ENCODE measurements around the gene ZEB2.

ZEB2 gene

DNA sequence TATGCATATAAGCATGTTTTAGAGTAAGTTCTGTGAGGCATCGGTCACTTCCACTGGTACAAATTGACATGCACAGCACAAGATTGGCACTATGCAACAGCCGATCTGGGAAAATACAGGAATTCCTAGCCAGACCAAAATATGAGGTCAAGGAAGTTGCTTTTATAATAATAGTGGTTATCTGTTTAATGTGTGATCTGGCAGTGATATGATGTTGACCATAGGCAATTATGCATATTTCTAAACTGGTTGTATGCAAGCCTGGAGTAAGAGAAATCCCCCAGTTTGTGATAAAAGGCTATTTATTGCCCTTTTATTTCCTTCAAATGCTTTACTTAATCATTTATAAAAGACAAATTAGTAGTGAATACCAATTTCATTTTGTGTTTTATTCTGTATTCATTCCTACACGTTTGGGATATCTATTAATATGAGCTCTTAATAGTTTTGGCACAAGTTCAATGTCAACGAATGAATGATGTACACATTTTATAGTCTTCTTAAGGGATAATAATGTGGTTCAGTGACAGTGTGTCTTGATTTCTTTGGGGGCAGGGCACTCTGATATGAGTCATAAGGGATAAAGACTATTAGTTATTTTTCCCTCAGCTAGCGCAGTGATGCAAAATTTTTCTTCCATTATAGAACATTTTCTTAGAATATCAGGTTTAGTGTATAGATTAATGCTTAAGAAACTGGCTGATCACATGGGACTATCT lies 34.7 kb upstream of the ZEB2 start:
- peaks cover 3% of the 10 kb centered on the region for H3K4me1 ChIP-seq (ENCODE audit: insufficient read depth, low read length, severe bottlenecking)
- no peak overlapping the region for H3K4me2 ChIP-seq (ENCODE audit: low read length)
- H3K36me3 ChIP-seq (ENCODE audit: insufficient read depth, low read length): no peaks in the 10 kb centered on the region
- no peaks in the 10 kb centered on the region for H3F3A ChIP-seq (ENCODE audit: insufficient read depth, low read length)
- H3K9me3 ChIP-seq (ENCODE audit: low read length): no peaks in the 10 kb centered on the region
- H4K20me1 ChIP-seq (ENCODE audit: insufficient read depth, low read length): no peaks in the 10 kb centered on the region
- TF ChIP-seq EZH2 (IDR thresholded peaks at IDR 0.05; ENCODE audit: borderline replicate concordance, low read length): no peak
- TF ChIP-seq, protein P1, sequence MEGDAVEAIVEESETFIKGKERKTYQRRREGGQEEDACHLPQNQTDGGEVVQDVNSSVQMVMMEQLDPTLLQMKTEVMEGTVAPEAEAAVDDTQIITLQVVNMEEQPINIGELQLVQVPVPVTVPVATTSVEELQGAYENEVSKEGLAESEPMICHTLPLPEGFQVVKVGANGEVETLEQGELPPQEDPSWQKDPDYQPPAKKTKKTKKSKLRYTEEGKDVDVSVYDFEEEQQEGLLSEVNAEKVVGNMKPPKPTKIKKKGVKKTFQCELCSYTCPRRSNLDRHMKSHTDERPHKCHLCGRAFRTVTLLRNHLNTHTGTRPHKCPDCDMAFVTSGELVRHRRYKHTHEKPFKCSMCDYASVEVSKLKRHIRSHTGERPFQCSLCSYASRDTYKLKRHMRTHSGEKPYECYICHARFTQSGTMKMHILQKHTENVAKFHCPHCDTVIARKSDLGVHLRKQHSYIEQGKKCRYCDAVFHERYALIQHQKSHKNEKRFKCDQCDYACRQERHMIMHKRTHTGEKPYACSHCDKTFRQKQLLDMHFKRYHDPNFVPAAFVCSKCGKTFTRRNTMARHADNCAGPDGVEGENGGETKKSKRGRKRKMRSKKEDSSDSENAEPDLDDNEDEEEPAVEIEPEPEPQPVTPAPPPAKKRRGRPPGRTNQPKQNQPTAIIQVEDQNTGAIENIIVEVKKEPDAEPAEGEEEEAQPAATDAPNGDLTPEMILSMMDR (IDR thresholded peaks at IDR 0.05; ENCODE audit: low read length): no peak
- H3K27ac ChIP-seq (ENCODE audit: low read depth, low read length, poor library complexity, severe bottlenecking): no peak overlapping the region
- H2AFZ ChIP-seq (ENCODE audit: low read length): no peak overlapping the region
- no peaks in the 10 kb centered on the region for H3K27me3 ChIP-seq (ENCODE audit: insufficient read depth, low read length)
- H3K4me3 ChIP-seq (ENCODE audit: low read depth, low read length, poor library complexity, severe bottlenecking): no peak overlapping the region
- no peak overlapping the region for H3K9ac ChIP-seq (ENCODE audit: low read length)
- H3K79me2 ChIP-seq (ENCODE audit: insufficient read depth, low read length): no peaks in the 10 kb centered on the region
- H3K9me2 ChIP-seq (ENCODE audit: low read depth, low read length): no peaks in the 10 kb centered on the region

DNA sequence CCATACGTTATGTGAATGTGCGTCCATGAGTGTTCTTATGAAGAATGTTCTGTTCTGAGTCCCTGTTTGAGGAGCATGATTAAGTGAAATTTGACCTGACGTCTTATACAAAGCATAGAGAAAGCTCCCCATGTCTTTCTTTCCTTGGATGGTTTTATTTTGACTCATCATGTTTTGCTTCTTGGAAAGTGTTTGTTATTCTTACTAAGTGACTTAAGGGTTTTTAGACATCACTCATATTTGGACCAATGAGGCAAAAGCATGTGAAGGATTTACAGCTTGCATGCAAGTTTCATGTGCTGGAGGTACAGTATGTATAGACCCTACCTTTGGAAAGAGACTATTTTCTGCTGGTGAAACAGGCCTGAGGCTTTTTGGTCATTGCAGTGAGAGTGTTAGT lies 33.5 kb upstream of the ZEB2 start:
- TF ChIP-seq, protein P1 (IDR thresholded peaks at IDR 0.05; ENCODE audit: low read length): no peak
- TF ChIP-seq EZH2 (IDR thresholded peaks at IDR 0.05; ENCODE audit: borderline replicate concordance, low read length): no peak
- H3K9ac ChIP-seq (ENCODE audit: low read length): no peak overlapping the region
- no peaks in the 10 kb centered on the region for H3K36me3 ChIP-seq (ENCODE audit: insufficient read depth, low read length)
- H4K20me1 ChIP-seq (ENCODE audit: insufficient read depth, low read length): no peaks in the 10 kb centered on the region
- H3K4me3 ChIP-seq (ENCODE audit: low read depth, low read length, poor library complexity, severe bottlenecking): no peak overlapping the region
- no peaks in the 10 kb centered on the region for H3K9me2 ChIP-seq (ENCODE audit: low read depth, low read length)
- peaks cover 12% of the 10 kb centered on the region for H3K4me1 ChIP-seq (ENCODE audit: insufficient read depth, low read length, severe bottlenecking)
- H3K9me3 ChIP-seq (ENCODE audit: low read length): no peaks in the 10 kb centered on the region
- H3K27me3 ChIP-seq (ENCODE audit: insufficient read depth, low read length): no peaks in the 10 kb centered on the region
- H3K79me2 ChIP-seq (ENCODE audit: insufficient read depth, low read length): no peaks in the 10 kb centered on the region
- H3F3A ChIP-seq (ENCODE audit: insufficient read depth, low read length): no peaks in the 10 kb centered on the region
- no peak overlapping the region for H3K27ac ChIP-seq (ENCODE audit: low read depth, low read length, poor library complexity, severe bottlenecking)
- H2AFZ ChIP-seq (ENCODE audit: low read length): no peak overlapping the region
- no peak overlapping the region for H3K4me2 ChIP-seq (ENCODE audit: low read length)

DNA sequence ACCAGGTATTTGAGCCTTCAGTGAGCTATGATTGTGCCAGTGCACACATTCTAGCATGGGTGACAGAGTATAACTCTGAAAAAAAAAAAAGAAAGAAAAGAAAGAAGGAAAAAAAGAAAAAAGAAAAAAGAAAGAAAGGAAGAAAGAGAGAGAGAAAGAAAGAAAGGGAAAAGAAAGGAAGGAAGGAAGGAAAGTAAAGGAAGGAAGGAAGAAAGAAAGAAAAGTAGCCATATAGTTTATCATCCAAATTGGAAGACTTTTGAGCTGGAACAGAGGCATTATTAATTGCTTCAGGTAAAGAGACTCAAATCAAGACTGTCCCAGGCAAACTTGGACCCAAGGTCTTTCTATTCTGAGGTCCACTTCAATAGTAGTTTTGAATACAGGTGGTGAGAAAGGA lies 32.9 kb upstream of the ZEB2 start:
- Histone ChIP-seq H4K20me1 (ENCODE audit: insufficient read depth, low read length) (no peaks in the 10 kb centered on the region), H3K27me3 (ENCODE audit: insufficient read depth, low read length) (no peaks in the 10 kb centered on the region), H3K9ac (ENCODE audit: low read length) (no peak overlapping the region), H3F3A (ENCODE audit: insufficient read depth, low read length) (no peaks in the 10 kb centered on the region), H3K9me2 (ENCODE audit: low read depth, low read length) (no peaks in the 10 kb centered on the region), H2AFZ (ENCODE audit: low read length) (no peak overlapping the region), H3K27ac (ENCODE audit: low read depth, low read length, poor library complexity, severe bottlenecking) (no peak overlapping the region), H3K9me3 (ENCODE audit: low read length) (no peaks in the 10 kb centered on the region), H3K4me2 (ENCODE audit: low read length) (no peak overlapping the region), H3K79me2 (ENCODE audit: insufficient read depth, low read length) (no peaks in the 10 kb centered on the region), H3K36me3 (ENCODE audit: insufficient read depth, low read length) (no peaks in the 10 kb centered on the region), H3K4me3 (ENCODE audit: low read depth, low read length, poor library complexity, severe bottlenecking) (no peak overlapping the region), H3K4me1 (ENCODE audit: insufficient read depth, low read length, severe bottlenecking) (peaks cover 15% of the 10 kb centered on the region)
- TF ChIP-seq, protein P1 (IDR thresholded peaks at IDR 0.05; ENCODE audit: low read length): no peak
- no peak for TF ChIP-seq EZH2 (IDR thresholded peaks at IDR 0.05; ENCODE audit: borderline replicate concordance, low read length)
